HL-60/S4 treated with retinoic acid at 250 ng/mL for 4 days and 3 days (cell line): ENCODE measurements around the gene PCDHGB3.
"Not testable (repeated sequence)": the region's sequence is repeated elsewhere in the genome, so short reads cannot be mapped to it uniquely, and the experiment has no call there.

Experiments used
- in situ Hi-C: fragments of 300-500 bp; cut with MboI; formaldehyde crosslinking; loops from 2 replicates; pipeline ENCODE4 v1.7.0; 2022; ENCODE audit warnings: low sequenced_read_pairs

Gene PCDHGB3

GRCh38 chr5:141389153-141390042 is 19.4 kb downstream of the PCDHGB3 start:
- in situ Hi-C loops: no loop called here

- in situ Hi-C loops: no loop called here
These were observed 22.6 kb downstream of the PCDHGB3 start, which contains the start of gene PCDHGA8 for GRCh38 chr5:141392429-141393198. PCDHGA8 (plus strand) TSS chr5:141392633; CDS start chr5:141392814, 181 bp downstream.

- in situ Hi-C loops: no loop called here
These were observed 23.2 kb downstream of the PCDHGB3 start for GRCh38 chr5:141393267-141393666.

GRCh38 chr5:141394401-141395187 is 24.6 kb downstream of the PCDHGB3 start:
- in situ Hi-C loops: not testable (repeated sequence)

- in situ Hi-C loops: not testable (repeated sequence)
These were observed 27.9 kb downstream of the PCDHGB3 start, which contains the start of gene PCDHGB5 for GRCh38 chr5:141397756-141398551. PCDHGB5 (plus strand) TSS chr5:141397947; CDS start chr5:141398128, 181 bp downstream.

- in situ Hi-C loops: no loop called here
These were observed 28.6 kb downstream of the PCDHGB3 start for GRCh38 chr5:141398608-141399007.

- in situ Hi-C loops: no loop called here
These were observed 29.7 kb downstream of the PCDHGB3 start for GRCh38 chr5:141399555-141400258.

- in situ Hi-C loops: no loop called here
These were observed 32.7 kb downstream of the PCDHGB3 start, which contains the start of gene PCDHGA9 for GRCh38 chr5:141402553-141403243. PCDHGA9 (plus strand) TSS chr5:141402778; CDS start chr5:141402953, 175 bp downstream.

GRCh38 chr5:141403387-141403786 is 33.3 kb downstream of the PCDHGB3 start:
- in situ Hi-C loops: no loop called here

GRCh38 chr5:141407790-141408505 is 37.9 kb downstream of the PCDHGB3 start, which contains the start of gene PCDHGB6:
PCDHGB6 (plus strand) TSS chr5:141408021; CDS start chr5:141408203, 182 bp downstream.
- in situ Hi-C loops: not testable (repeated sequence)

- in situ Hi-C loops: no loop called here
These were observed 39.7 kb downstream of the PCDHGB3 start for GRCh38 chr5:141409598-141410306.

GRCh38 chr5:141411575-141411974 is 41.5 kb downstream of the PCDHGB3 start:
- in situ Hi-C loops: no loop called here

GRCh38 chr5:141412854-141413539 is 43.0 kb downstream of the PCDHGB3 start, which contains the start of gene PCDHGA10:
PCDHGA10 (plus strand) TSS chr5:141412987; CDS start chr5:141413176, 189 bp downstream.
- in situ Hi-C loops: no loop called here

- in situ Hi-C loops: no loop called here
These were observed 43.6 kb downstream of the PCDHGB3 start for GRCh38 chr5:141413540-141414069.

- in situ Hi-C loops: not testable (repeated sequence)
These were observed 44.7 kb downstream of the PCDHGB3 start for GRCh38 chr5:141414548-141415274.

- in situ Hi-C loops: not testable (repeated sequence)
These were observed 45.2 kb downstream of the PCDHGB3 start for GRCh38 chr5:141415275-141415618.
